GM23248 (cell line): ENCODE results near the gene KRTAP10-8. TPM values are rescaled to one million over a fixed set of nuclear protein-coding genes. Genes with fewer than 3 reads are reported as not detected.
"Not testable (repeated sequence)": the region's sequence is repeated elsewhere in the genome, so short reads cannot be mapped to it uniquely, and the experiment has no call there.

Experiments used
- DNase-seq: peaks from one replicate; pipeline ENCODE4 v3.0.0-alpha.2; 2015
- H2AFZ ChIP-seq: fragments of 200-600 bp; sonication (generic); 2 replicates; pipeline ENCODE4 v1.6.1; 2016; ENCODE audit warnings: antibody characterized with exemption
- H3F3A ChIP-seq: fragments of 200-600 bp; sonication (generic); 2 replicates; pipeline ENCODE4 v1.6.1; 2016; ENCODE audit warnings: mild to moderate bottlenecking, antibody characterized with exemption, mixed run types; ENCODE audit not compliant: insufficient read depth
- H3K27ac ChIP-seq: fragments of 200-600 bp; sonication (generic); 2 replicates; pipeline ENCODE4 v1.5.1; 2016; ENCODE audit warnings: mild to moderate bottlenecking
- H3K27me3 ChIP-seq: fragments of 200-600 bp; sonication (generic); replicated peaks from 2 replicates; pipeline ENCODE4 v1.6.1; 2016; ENCODE audit warnings: mild to moderate bottlenecking; ENCODE audit not compliant: insufficient read depth
- H3K36me3 ChIP-seq: fragments of 200-600 bp; sonication (generic); 2 replicates; pipeline ENCODE4 v1.6.1; 2016; ENCODE audit warnings: low read depth, mild to moderate bottlenecking
- H3K4me1 ChIP-seq: fragments of 200-600 bp; sonication (generic); 2 replicates; pipeline ENCODE4 v1.6.1; 2016; ENCODE audit warnings: mild to moderate bottlenecking; ENCODE audit not compliant: insufficient read depth
- H3K4me2 ChIP-seq: fragments of 200-600 bp; sonication (generic); one replicate; pipeline ENCODE4 v1.6.1; 2016; ENCODE audit warnings: mild to moderate bottlenecking; ENCODE audit not compliant: unreplicated experiment
- H3K4me3 ChIP-seq: fragments of 200-600 bp; sonication (generic); 2 replicates; pipeline ENCODE4 v1.5.1; 2016; ENCODE audit warnings: mild to moderate bottlenecking
- H3K79me2 ChIP-seq: fragments of 200-600 bp; sonication (generic); 2 replicates; pipeline ENCODE4 v1.6.1; 2016; ENCODE audit warnings: mild to moderate bottlenecking; ENCODE audit not compliant: insufficient read depth
- H3K9ac ChIP-seq: fragments of 200-600 bp; sonication (generic); 2 replicates; pipeline ENCODE4 v1.6.1; 2016; ENCODE audit warnings: mild to moderate bottlenecking
- H3K9me2 ChIP-seq: fragments of 200-600 bp; sonication (generic); 2 replicates; pipeline ENCODE4 v1.6.1; 2016; ENCODE audit warnings: mixed run types, mild to moderate bottlenecking, moderate library complexity; ENCODE audit not compliant: insufficient read depth
- H3K9me3 ChIP-seq: fragments of 200-600 bp; sonication (generic); one replicate; pipeline ENCODE4 v1.6.1; 2017; ENCODE audit warnings: low read depth
- H4K20me1 ChIP-seq: fragments of 200-600 bp; sonication (generic); 2 replicates; pipeline ENCODE4 v1.6.0; 2016; ENCODE audit not compliant: insufficient read depth
- EZH2 ChIP-seq: fragments of 200-600 bp; sonication (generic); IDR thresholded peaks from 2 replicates; pipeline ENCODE4 v1.6.1; 2018; ENCODE audit warnings: antibody characterized with exemption, mild to moderate bottlenecking; ENCODE audit not compliant: insufficient read depth, poor library complexity, severe bottlenecking
- EZH2phosphoT487 ChIP-seq: fragments of 200-600 bp; sonication (generic); IDR thresholded peaks from 2 replicates; pipeline ENCODE4 v1.6.1; 2018; ENCODE audit warnings: antibody characterized with exemption, moderate library complexity, mild to moderate bottlenecking, low read depth; ENCODE audit not compliant: insufficient read depth
- WGBS, 2 experiments: methylation state at CpG; one replicate each; pipeline ENCODE4 v1.1.6; 2015 to 2017; ENCODE audit warnings: low lambda C conversion rate in 2 of 2, low coverage in 1 of 2; ENCODE audit errors: missing lambda C conversion rate in 2 of 2; 5-methylcytosine and 5-hydroxymethylcytosine counted together
- in situ Hi-C: fragments of 300-500 bp; cut with MboI; formaldehyde crosslinking; loops from 2 replicates; pipeline ENCODE4 v1.15.0; 2020
- polyA plus RNA-seq: library from polyadenylated mRNA; unstranded; fragments of >200 nt; fragmentation: Nextera tagmentation; extraction: Ambion mirVana; gene quantifications from 2 replicates; pipeline ENCODE4 v1.2.1, GENCODE V29; 2016
- total RNA-seq: library from RNA; depleted of rRNA; stranded (reverse); fragments of >200 nt; shearing (Covaris generic); gene quantifications from 2 replicates; pipeline ENCODE4 v1.2.3, GENCODE V29; 2014

Gene KRTAP10-8
- total and polyA plus RNA-seq, 2 experiments from 2014 or later: not detected

GRCh38 chr21:44656868-44657267 is 45.0 kb downstream of the KRTAP10-8 start:
- TF ChIP-seq EZH2: no peak
- no peak for TF ChIP-seq EZH2phosphoT487
- no peak overlapping the region for H3K27ac ChIP-seq
- 0 to 6% methylated on average over 1 of the region's 1 CpG for WGBS, 2 experiments
- H3K4me1 ChIP-seq: no peaks in the 10 kb centered on the region
- no peak overlapping the region for H2AFZ ChIP-seq
- H3K79me2 ChIP-seq: no peaks in the 10 kb centered on the region
- no peak for DNase-seq
- no peak overlapping the region for H3K4me2 ChIP-seq
- H3K9me3 ChIP-seq: no peaks in the 10 kb centered on the region
- no peak overlapping the region for H3K9ac ChIP-seq
- peaks cover 14% of the 10 kb centered on the region for H3K27me3 ChIP-seq
- no peaks in the 10 kb centered on the region for H3F3A ChIP-seq
- H3K9me2 ChIP-seq: no peaks in the 10 kb centered on the region
- no peaks in the 10 kb centered on the region for H3K36me3 ChIP-seq
- H3K4me3 ChIP-seq: no peak overlapping the region
- in situ Hi-C loops: no loop called here
- H4K20me1 ChIP-seq: no peaks in the 10 kb centered on the region

DNA sequence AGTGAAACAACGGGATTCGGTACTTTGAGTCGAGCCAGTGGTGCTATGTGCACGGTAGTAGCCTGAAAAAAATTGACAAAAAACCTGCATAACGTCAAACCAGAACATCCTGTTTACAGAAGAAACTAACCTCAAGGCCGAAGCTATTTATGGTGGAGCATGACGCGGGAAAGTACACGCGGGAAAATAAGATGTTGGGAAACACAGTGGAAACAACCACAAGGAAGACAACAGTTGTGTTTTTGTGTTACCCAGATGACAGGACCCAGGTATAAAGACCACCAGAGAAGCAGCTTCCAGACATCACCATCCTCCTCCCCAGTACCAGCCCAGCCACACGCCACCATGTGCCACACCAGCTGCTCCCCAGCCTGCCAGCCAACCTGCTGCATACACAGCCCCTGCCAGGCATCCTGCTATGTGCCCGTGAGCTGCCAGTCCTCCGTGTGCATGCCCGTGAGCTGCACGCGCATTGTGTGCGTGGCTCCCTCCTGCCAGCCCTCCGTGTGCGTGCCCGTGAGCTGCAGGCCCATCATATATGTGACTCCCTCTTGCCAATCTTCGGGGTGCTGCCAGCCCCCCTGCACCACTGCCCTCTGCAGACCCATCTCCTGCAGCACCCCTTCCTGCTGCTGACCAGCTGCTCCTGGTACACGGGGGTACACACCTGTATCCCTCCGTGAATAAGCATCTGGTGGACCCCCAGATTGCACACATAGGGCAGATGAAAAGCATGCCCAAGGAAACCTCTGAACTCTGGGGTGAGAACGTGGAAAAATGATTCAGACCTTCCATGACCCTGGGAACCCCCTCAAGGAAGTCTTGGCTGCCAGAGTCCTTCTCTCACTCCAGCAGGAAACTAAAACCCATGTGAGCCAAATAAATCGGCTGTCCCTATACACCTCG is 46.0 kb downstream of the KRTAP10-8 start, which contains the start of gene KRTAP12-3:
Gene KRTAP12-3 (plus strand): TSS at position 298 of the 906 bp plus-strand sequence. CDS start 48 bp downstream, at position 346.
- WGBS, 2 experiments: 46 to 47% methylated on average over 26 of the region's 26 CpGs
- no peaks in the 10 kb centered on the region for H4K20me1 ChIP-seq
- H3K27me3 ChIP-seq: peaks cover 11% of the 10 kb centered on the region
- H3K4me3 ChIP-seq: no peak within 1 kb of the TSS
- H3K79me2 ChIP-seq: no peaks in the 10 kb centered on the region
- no peak within 1 kb of the TSS for H3K9ac ChIP-seq
- no peaks in the 10 kb centered on the region for H3K36me3 ChIP-seq
- no peaks in the 10 kb centered on the region for H3K4me1 ChIP-seq
- no peaks in the 10 kb centered on the region for H3F3A ChIP-seq
- H3K9me3 ChIP-seq: no peaks in the 10 kb centered on the region
- TF ChIP-seq EZH2 (no peak), EZH2phosphoT487 (no peak)
- in situ Hi-C loops: no loop called here
- no peak within 1 kb of the TSS for H3K27ac ChIP-seq
- H3K4me2 ChIP-seq: no peak within 1 kb of the TSS
- DNase-seq: no peak
- H2AFZ ChIP-seq: no peak within 1 kb of the TSS
- H3K9me2 ChIP-seq: no peaks in the 10 kb centered on the region

- TF ChIP-seq EZH2: no peak
- TF ChIP-seq EZH2phosphoT487: no peak
- H3K9me2 ChIP-seq: no peaks in the 10 kb centered on the region
- H3K4me1 ChIP-seq: no peaks in the 10 kb centered on the region
- DNase-seq: no peak
- H3K27me3 ChIP-seq: peaks cover 6% of the 10 kb centered on the region
- no peaks in the 10 kb centered on the region for H3K9me3 ChIP-seq
- in situ Hi-C loops: no loop called here
- no peaks in the 10 kb centered on the region for H4K20me1 ChIP-seq
- no peak overlapping the region for H2AFZ ChIP-seq
- H3K27ac ChIP-seq: no peak overlapping the region
- H3F3A ChIP-seq: no peaks in the 10 kb centered on the region
- no peaks in the 10 kb centered on the region for H3K36me3 ChIP-seq
- H3K9ac ChIP-seq: no peak overlapping the region
- H3K79me2 ChIP-seq: no peaks in the 10 kb centered on the region
- 12 to 18% methylated on average over 5 of the region's 5 CpGs for WGBS, 2 experiments
- H3K4me3 ChIP-seq: no peak overlapping the region
- H3K4me2 ChIP-seq: no peak overlapping the region
These were observed 46.6 kb downstream of the KRTAP10-8 start for GRCh38 chr21:44658541-44658910.

- Histone ChIP-seq H3K4me2 (no peak overlapping the region), H3K9ac (no peak overlapping the region), H3F3A (no peaks in the 10 kb centered on the region), H2AFZ (no peak overlapping the region), H3K36me3 (no peaks in the 10 kb centered on the region), H3K4me1 (no peaks in the 10 kb centered on the region), H3K79me2 (no peaks in the 10 kb centered on the region), H3K4me3 (no peak overlapping the region), H3K9me3 (no peaks in the 10 kb centered on the region), H3K27ac (no peak overlapping the region), H3K9me2 (no peaks in the 10 kb centered on the region), H3K27me3 (peaks cover 9% of the 10 kb centered on the region; the same call in 1 of the 2 replicates), H4K20me1 (no peaks in the 10 kb centered on the region)
- in situ Hi-C loops: no loop called here
- WGBS, 2 experiments: 28 to 35% methylated on average over 11 of the region's 11 CpGs
- TF ChIP-seq EZH2phosphoT487 (no peak), EZH2 (no peak)
- DNase-seq: no peak
These were observed 47.2 kb downstream of the KRTAP10-8 start for GRCh38 chr21:44658913-44659595.

DNA sequence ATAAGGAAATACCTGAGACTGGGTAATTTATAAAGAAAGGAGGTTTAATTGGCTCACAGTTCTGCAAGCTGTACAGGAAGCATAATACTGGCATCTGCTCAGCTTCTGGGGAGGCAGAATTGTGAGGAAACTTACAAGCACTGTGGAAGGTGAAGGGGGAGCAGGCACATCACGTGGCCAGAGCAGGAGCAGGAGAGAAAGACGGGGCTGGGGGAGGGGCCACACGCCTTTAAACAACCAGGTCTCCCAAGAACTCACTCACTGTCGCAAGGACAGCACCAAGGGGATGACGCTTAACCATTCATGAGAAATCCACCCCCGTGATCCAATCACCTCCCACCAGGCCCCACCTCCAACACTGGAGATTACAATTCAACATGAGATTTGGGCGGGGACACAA is 49.7 kb downstream of the KRTAP10-8 start:
- in situ Hi-C loops, H3K4me2 ChIP-seq, H3K9me2 ChIP-seq, DNase-seq, H3K27ac ChIP-seq, H3K79me2 ChIP-seq, H3K9me3 ChIP-seq, H3K9ac ChIP-seq, H2AFZ ChIP-seq, H3K4me1 ChIP-seq, H3K36me3 ChIP-seq, H3F3A ChIP-seq, H3K27me3 ChIP-seq, H3K4me3 ChIP-seq, H4K20me1 ChIP-seq: not testable (repeated sequence)
- 31 to 33% methylated on average over 7 of the region's 7 CpGs for WGBS, 2 experiments
